Nephron (organoid): ENCODE data around the gene F12.

Source experiments
- H3K27ac Mint-ChIP-seq, 3 experiments: 2 replicates each; pipeline ENCODE4 v1.8.0; 2020; ENCODE audit warnings: mixed read lengths in 3 of 3, mild to moderate bottlenecking in 2 of 3, moderate library complexity in 1 of 3
- H3K27me3 Mint-ChIP-seq: 2 replicates; pipeline ENCODE4 v1.8.0; 2021; ENCODE audit warnings: low read depth, mild to moderate bottlenecking, moderate library complexity, mixed read lengths
- H3K36me3 Mint-ChIP-seq: 2 replicates; pipeline ENCODE4 v1.8.0; 2020; ENCODE audit warnings: low read depth, mixed read lengths
- H3K4me1 Mint-ChIP-seq: 2 replicates; pipeline ENCODE4 v1.8.0; 2020; ENCODE audit warnings: mixed read lengths
- H3K4me3 Mint-ChIP-seq, 3 experiments: 2 replicates each; pipeline ENCODE4 v1.8.0; 2020; ENCODE audit warnings: mild to moderate bottlenecking in 3 of 3, mixed read lengths in 3 of 3, moderate library complexity in 2 of 3
- H3K9me3 Mint-ChIP-seq: 2 replicates; pipeline ENCODE4 v1.8.0; 2020; ENCODE audit warnings: mixed read lengths
- TF ChIP-seq, protein P1 (sequence below), 3 experiments: fragments of 200-600 bp; sonication (generic); IDR thresholded peaks; one replicate each; pipeline ENCODE4 v1.5.0; 2021; ENCODE audit warnings: antibody characterized with exemption in 3 of 3; ENCODE audit not compliant: unreplicated experiment in 3 of 3

The F12 gene

DNA sequence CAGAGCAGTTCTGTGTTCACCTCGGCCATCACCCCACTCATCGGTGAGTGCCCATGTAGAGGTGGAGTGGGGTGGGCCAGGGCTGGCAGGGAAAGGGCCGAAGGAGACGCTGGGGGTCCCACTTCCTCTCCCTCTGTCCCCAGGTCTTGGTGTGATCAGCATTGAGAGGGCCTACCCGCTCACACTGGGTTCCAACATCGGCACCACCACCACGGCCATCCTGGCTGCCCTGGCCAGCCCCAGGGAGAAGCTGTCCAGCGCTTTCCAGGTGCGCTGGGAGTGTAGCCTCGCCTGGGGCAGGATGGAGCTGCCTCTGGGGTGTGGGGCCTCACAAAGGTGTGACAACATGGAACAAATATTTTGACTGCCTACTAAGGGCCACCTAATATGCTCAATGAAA is 12.6 kb downstream of the F12 start:
- no peaks in the 10 kb centered on the region for H3K36me3 Mint-ChIP-seq
- peaks cover 19% of the 10 kb centered on the region for H3K27me3 Mint-ChIP-seq
- no peaks in the 10 kb centered on the region for H3K4me1 Mint-ChIP-seq
- H3K9me3 Mint-ChIP-seq, result no peaks in the 10 kb centered on the region
- TF ChIP-seq, protein P1, sequence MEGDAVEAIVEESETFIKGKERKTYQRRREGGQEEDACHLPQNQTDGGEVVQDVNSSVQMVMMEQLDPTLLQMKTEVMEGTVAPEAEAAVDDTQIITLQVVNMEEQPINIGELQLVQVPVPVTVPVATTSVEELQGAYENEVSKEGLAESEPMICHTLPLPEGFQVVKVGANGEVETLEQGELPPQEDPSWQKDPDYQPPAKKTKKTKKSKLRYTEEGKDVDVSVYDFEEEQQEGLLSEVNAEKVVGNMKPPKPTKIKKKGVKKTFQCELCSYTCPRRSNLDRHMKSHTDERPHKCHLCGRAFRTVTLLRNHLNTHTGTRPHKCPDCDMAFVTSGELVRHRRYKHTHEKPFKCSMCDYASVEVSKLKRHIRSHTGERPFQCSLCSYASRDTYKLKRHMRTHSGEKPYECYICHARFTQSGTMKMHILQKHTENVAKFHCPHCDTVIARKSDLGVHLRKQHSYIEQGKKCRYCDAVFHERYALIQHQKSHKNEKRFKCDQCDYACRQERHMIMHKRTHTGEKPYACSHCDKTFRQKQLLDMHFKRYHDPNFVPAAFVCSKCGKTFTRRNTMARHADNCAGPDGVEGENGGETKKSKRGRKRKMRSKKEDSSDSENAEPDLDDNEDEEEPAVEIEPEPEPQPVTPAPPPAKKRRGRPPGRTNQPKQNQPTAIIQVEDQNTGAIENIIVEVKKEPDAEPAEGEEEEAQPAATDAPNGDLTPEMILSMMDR (IDR thresholded peaks at IDR 0.05; ENCODE audit: unreplicated experiment in 3 of 3), result no peak
- H3K4me3 Mint-ChIP-seq, result no peak overlapping the region
- no peak overlapping the region for H3K27ac Mint-ChIP-seq

GRCh38 chr5:177396078-177396477 is 13.3 kb downstream of the F12 start:
- Mint-ChIP-seq H3K27ac (no peak overlapping the region), H3K4me1 (no peaks in the 10 kb centered on the region), H3K27me3 (peaks cover 12% of the 10 kb centered on the region), H3K36me3 (no peaks in the 10 kb centered on the region), H3K9me3 (no peaks in the 10 kb centered on the region), H3K4me3 (no peak overlapping the region)
- TF ChIP-seq, protein P1 (IDR thresholded peaks at IDR 0.05; ENCODE audit: unreplicated experiment in 3 of 3), result no peak

- H3K9me3 Mint-ChIP-seq, result no peaks in the 10 kb centered on the region
- peaks cover 18% of the 10 kb centered on the region for H3K27me3 Mint-ChIP-seq
- no peak overlapping the region for H3K4me3 Mint-ChIP-seq
- H3K36me3 Mint-ChIP-seq, result no peaks in the 10 kb centered on the region
- TF ChIP-seq, protein P1 (IDR thresholded peaks at IDR 0.05; ENCODE audit: unreplicated experiment in 3 of 3), result no peak
- H3K4me1 Mint-ChIP-seq, result peaks cover 12% of the 10 kb centered on the region
- H3K27ac Mint-ChIP-seq, result no peak overlapping the region
These were observed 15.4 kb downstream of the F12 start for GRCh38 chr5:177393990-177394389.

DNA sequence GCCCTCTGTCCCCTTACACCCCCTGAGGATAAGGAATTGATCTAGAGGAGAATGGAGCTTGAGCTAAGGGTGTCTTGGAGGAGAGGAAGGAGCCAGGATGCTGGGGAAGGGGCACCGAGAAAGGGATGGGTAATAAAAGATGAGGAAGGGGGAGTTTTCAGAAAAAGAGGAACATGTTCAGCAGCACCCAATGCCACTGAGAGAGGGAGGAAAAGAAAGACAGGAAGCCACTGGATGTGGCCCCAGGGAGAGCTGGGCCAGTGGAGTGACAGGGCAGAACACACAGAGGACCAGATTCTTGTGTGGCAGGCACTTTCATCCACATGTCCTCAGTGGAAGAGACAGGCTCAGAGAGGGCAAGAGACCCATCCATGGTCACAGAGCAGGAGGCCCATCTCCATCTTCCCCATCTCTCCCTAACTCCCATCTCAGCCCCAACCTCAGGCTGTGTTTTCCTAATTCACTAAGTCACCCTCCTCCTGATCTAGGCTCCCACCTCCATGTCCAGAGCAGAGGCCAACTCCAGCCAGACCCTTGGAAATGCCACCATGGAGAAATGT is 16.1 kb downstream of the F12 start:
- Mint-ChIP-seq H3K36me3 (no peaks in the 10 kb centered on the region), H3K27me3 (peaks cover 12% of the 10 kb centered on the region), H3K4me1 (peaks cover 12% of the 10 kb centered on the region), H3K27ac (no peak overlapping the region), H3K4me3 (no peak overlapping the region), H3K9me3 (no peaks in the 10 kb centered on the region)
- TF ChIP-seq, protein P1 (IDR thresholded peaks at IDR 0.05; ENCODE audit: unreplicated experiment in 3 of 3), result no peak

DNA sequence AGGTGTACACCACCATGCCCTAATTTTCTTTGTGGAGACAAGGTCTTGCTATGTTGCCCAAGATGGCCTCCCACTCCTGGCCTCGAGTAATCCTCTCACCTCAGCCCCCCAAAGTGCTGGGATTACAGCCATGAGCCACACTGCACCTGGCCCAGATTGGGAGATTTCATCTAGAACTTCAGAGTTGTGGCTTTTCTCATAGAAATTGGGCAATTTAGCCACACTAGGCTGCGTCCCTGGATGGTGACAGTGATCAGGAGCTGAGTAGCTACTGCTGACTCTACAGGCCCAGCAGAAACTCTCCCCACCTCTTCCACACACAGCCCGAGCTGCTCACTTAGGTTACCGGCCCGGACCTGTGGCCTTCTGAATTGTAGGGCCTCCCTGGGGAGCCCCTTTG is 16.6 kb downstream of the F12 start:
- no peak overlapping the region for H3K4me3 Mint-ChIP-seq
- peaks cover 12% of the 10 kb centered on the region for H3K4me1 Mint-ChIP-seq
- no peaks in the 10 kb centered on the region for H3K9me3 Mint-ChIP-seq
- peaks cover 12% of the 10 kb centered on the region for H3K27me3 Mint-ChIP-seq
- H3K27ac Mint-ChIP-seq, result no peak overlapping the region
- H3K36me3 Mint-ChIP-seq, result no peaks in the 10 kb centered on the region
- TF ChIP-seq, protein P1 (IDR thresholded peaks at IDR 0.05; ENCODE audit: unreplicated experiment in 3 of 3), result no peak
